ENCODE measurements around the gene KEL. TPM values are rescaled to one million over a fixed set of nuclear protein-coding genes. Genes with fewer than 3 reads are reported as not detected.
A peak's percentile ranks its signal among the peaks of the same experiment; 100 is the strongest.
"Not testable (repeated sequence)": the region's sequence is repeated elsewhere in the genome, so short reads cannot be mapped to it uniquely, and the experiment has no call there.

Gene KEL
- total RNA-seq, 2 donors from 2014 or later = not detected

- Mint-ChIP-seq H3K4me1 (ENCODE audit: low read depth in 2 of 2) (no peaks in the 10 kb centered on the region), H3K4me3 (no peak overlapping the region), H3K27me3 (peaks cover 42 to 44% of the 10 kb centered on the region in 2 donors), H3K9me3 (peaks cover 4% of the 10 kb centered on the region), H3K36me3 (no peaks in the 10 kb centered on the region), H3K27ac (no peak overlapping the region)
- DNase-seq (ENCODE audit: low spot score) (no peak), ATAC-seq (peak; percentile 27 to 59)
These were observed 21.7 kb upstream of the KEL start for GRCh38 chr7:142983825-142984224.

GRCh38 chr7:142978402-142978801 lies 16.2 kb upstream of the KEL start:
- H3K36me3 Mint-ChIP-seq; H3K4me1 Mint-ChIP-seq (ENCODE audit: low read depth in 2 of 2); DNase-seq (ENCODE audit: low spot score); ATAC-seq; H3K4me3 Mint-ChIP-seq; H3K9me3 Mint-ChIP-seq; H3K27ac Mint-ChIP-seq: not testable (repeated sequence)
- peaks cover 35 to 36% of the 10 kb centered on the region in 2 donors for H3K27me3 Mint-ChIP-seq

- no peak for DNase-seq (ENCODE audit: low spot score)
- no peaks in the 10 kb centered on the region for H3K36me3 Mint-ChIP-seq
- peaks cover 16 to 40% of the 10 kb centered on the region in 2 donors for H3K27me3 Mint-ChIP-seq
- H3K4me3 Mint-ChIP-seq = no peak overlapping the region
- no peak for ATAC-seq
- H3K4me1 Mint-ChIP-seq (ENCODE audit: low read depth in 2 of 2) = no peaks in the 10 kb centered on the region
- no peaks in the 10 kb centered on the region for H3K9me3 Mint-ChIP-seq
- no peak overlapping the region for H3K27ac Mint-ChIP-seq
These were observed 12.5 kb upstream of the KEL start for GRCh38 chr7:142974626-142975025.

- DNase-seq (ENCODE audit: low spot score) = no peak
- Mint-ChIP-seq H3K4me3 (no peak overlapping the region), H3K27me3 (peaks cover 18 to 53% of the 10 kb centered on the region in 2 donors), H3K9me3 (no peaks in the 10 kb centered on the region), H3K27ac (no peak overlapping the region), H3K36me3 (no peaks in the 10 kb centered on the region), H3K4me1 (ENCODE audit: low read depth in 2 of 2) (no peaks in the 10 kb centered on the region)
- ATAC-seq = no peak
These were observed 7.0 kb upstream of the KEL start for GRCh38 chr7:142969183-142969582.

GRCh38 chr7:142968229-142968628 lies 6.1 kb upstream of the KEL start:
- H3K36me3 Mint-ChIP-seq = no peaks in the 10 kb centered on the region
- ATAC-seq (no peak), DNase-seq (ENCODE audit: low spot score) (no peak)
- no peaks in the 10 kb centered on the region for H3K4me1 Mint-ChIP-seq (ENCODE audit: low read depth in 2 of 2)
- no peaks in the 10 kb centered on the region for H3K9me3 Mint-ChIP-seq
- peaks cover 24 to 62% of the 10 kb centered on the region in 2 donors for H3K27me3 Mint-ChIP-seq
- H3K27ac Mint-ChIP-seq = no peak overlapping the region
- no peak overlapping the region for H3K4me3 Mint-ChIP-seq

GRCh38 chr7:142964502-142965246 lies 2.5 kb upstream of the KEL start:
- DNase-seq (ENCODE audit: low spot score) = no peak
- Mint-ChIP-seq H3K4me1 (ENCODE audit: low read depth in 2 of 2) (no peaks in the 10 kb centered on the region), H3K27me3 (peaks cover 25 to 51% of the 10 kb centered on the region in 2 donors), H3K27ac (no peak overlapping the region), H3K9me3 (no peaks in the 10 kb centered on the region), H3K4me3 (no peak overlapping the region), H3K36me3 (no peaks in the 10 kb centered on the region)
- no peak for ATAC-seq

GRCh38 chr7:142963993-142964392 lies 1.8 kb upstream of the KEL start:
- Mint-ChIP-seq H3K4me3 (no peak overlapping the region), H3K36me3 (no peaks in the 10 kb centered on the region), H3K4me1 (ENCODE audit: low read depth in 2 of 2) (no peaks in the 10 kb centered on the region), H3K9me3 (no peaks in the 10 kb centered on the region), H3K27ac (no peak overlapping the region), H3K27me3 (peaks cover 29 to 58% of the 10 kb centered on the region in 2 donors)
- no peak for DNase-seq (ENCODE audit: low spot score)
- ATAC-seq = no peak

GRCh38 chr7:142962991-142963390 lies 828 bp upstream of the KEL start:
- H3K4me1 Mint-ChIP-seq (ENCODE audit: low read depth in 2 of 2) = no peaks in the 10 kb centered on the region
- ATAC-seq (no peak), DNase-seq (ENCODE audit: low spot score) (no peak)
- H3K27ac Mint-ChIP-seq = no peak overlapping the region
- no peak overlapping the region for H3K4me3 Mint-ChIP-seq
- peaks cover 26 to 54% of the 10 kb centered on the region in 2 donors for H3K27me3 Mint-ChIP-seq
- H3K9me3 Mint-ChIP-seq = no peaks in the 10 kb centered on the region
- H3K36me3 Mint-ChIP-seq = no peaks in the 10 kb centered on the region

- no peaks in the 10 kb centered on the region for H3K9me3 Mint-ChIP-seq
- peaks cover 30 to 53% of the 10 kb centered on the region in 2 donors for H3K27me3 Mint-ChIP-seq
- peaks cover 3% of the 10 kb centered on the region for H3K36me3 Mint-ChIP-seq
- ATAC-seq (no peak), DNase-seq (ENCODE audit: low spot score) (no peak)
- H3K4me1 Mint-ChIP-seq (ENCODE audit: low read depth in 2 of 2) = no peaks in the 10 kb centered on the region
- H3K27ac Mint-ChIP-seq = no peak overlapping the region
- H3K4me3 Mint-ChIP-seq = no peak overlapping the region
These were observed 579 bp downstream of the KEL start for GRCh38 chr7:142961595-142961972.

GRCh38 chr7:142960955-142961512 lies 1.1 kb downstream of the KEL start:
- no peak overlapping the region for H3K4me3 Mint-ChIP-seq
- ATAC-seq (peak in 1 of 2 donors; percentile 59), DNase-seq (ENCODE audit: low spot score) (no peak)
- H3K27me3 Mint-ChIP-seq = peaks cover 30 to 58% of the 10 kb centered on the region in 2 donors
- H3K27ac Mint-ChIP-seq = no peak overlapping the region
- no peaks in the 10 kb centered on the region for H3K4me1 Mint-ChIP-seq (ENCODE audit: low read depth in 2 of 2)
- peaks cover 3% of the 10 kb centered on the region for H3K9me3 Mint-ChIP-seq
- H3K36me3 Mint-ChIP-seq = peaks cover 9% of the 10 kb centered on the region

GRCh38 chr7:142959202-142959601 lies 3.0 kb downstream of the KEL start:
- H3K9me3 Mint-ChIP-seq = peaks cover 9% of the 10 kb centered on the region
- H3K36me3 Mint-ChIP-seq = peaks cover 16% of the 10 kb centered on the region
- ATAC-seq (no peak), DNase-seq (ENCODE audit: low spot score) (no peak)
- no peak overlapping the region for H3K27ac Mint-ChIP-seq
- no peaks in the 10 kb centered on the region for H3K4me1 Mint-ChIP-seq (ENCODE audit: low read depth in 2 of 2)
- peaks cover 30 to 56% of the 10 kb centered on the region in 2 donors for H3K27me3 Mint-ChIP-seq
- no peak overlapping the region for H3K4me3 Mint-ChIP-seq

- H3K9me3 Mint-ChIP-seq = peaks cover 18% of the 10 kb centered on the region
These were observed 4.4 kb downstream of the KEL start for GRCh38 chr7:142957723-142958122.

GRCh38 chr7:142956951-142957623 lies 5.1 kb downstream of the KEL start:
- H3K9me3 Mint-ChIP-seq = peaks cover 18% of the 10 kb centered on the region
- DNase-seq (ENCODE audit: low spot score) (no peak), ATAC-seq (no peak)
- H3K4me3 Mint-ChIP-seq = no peak overlapping the region
- no peak overlapping the region for H3K27ac Mint-ChIP-seq
- no peaks in the 10 kb centered on the region for H3K4me1 Mint-ChIP-seq (ENCODE audit: low read depth in 2 of 2)
- H3K27me3 Mint-ChIP-seq = peaks cover 25 to 53% of the 10 kb centered on the region in 2 donors
- H3K36me3 Mint-ChIP-seq = peaks cover 16% of the 10 kb centered on the region

More at GRCh38 chr7:142957723-142958122, 4.4 kb downstream of the KEL start:
- H3K27ac Mint-ChIP-seq = no peak overlapping the region
- H3K4me3 Mint-ChIP-seq = no peak overlapping the region
- DNase-seq (ENCODE audit: low spot score) (no peak), ATAC-seq (no peak)
- H3K36me3 Mint-ChIP-seq = peaks cover 16% of the 10 kb centered on the region
- H3K27me3 Mint-ChIP-seq = peaks cover 25 to 53% of the 10 kb centered on the region in 2 donors
- no peaks in the 10 kb centered on the region for H3K4me1 Mint-ChIP-seq (ENCODE audit: low read depth in 2 of 2)

- no peak overlapping the region for H3K4me3 Mint-ChIP-seq
- H3K36me3 Mint-ChIP-seq = peaks cover 16% of the 10 kb centered on the region
- H3K27me3 Mint-ChIP-seq = peaks cover 27 to 51% of the 10 kb centered on the region in 2 donors
- no peaks in the 10 kb centered on the region for H3K4me1 Mint-ChIP-seq (ENCODE audit: low read depth in 2 of 2)
- no peak overlapping the region for H3K27ac Mint-ChIP-seq
- no peak for ATAC-seq
- H3K9me3 Mint-ChIP-seq = peaks cover 18% of the 10 kb centered on the region
- DNase-seq (ENCODE audit: low spot score) = no peak
These were observed 7.4 kb downstream of the KEL start for GRCh38 chr7:142954680-142955268.
